DND-41 (cell line): ENCODE results near the gene DMRT1.

Experiments
- ATAC-seq: fragments of 200-7000 bp; cut with Tn5 transposase; 3 replicates; pipeline ENCODE4 v1.9.1; 2021; ENCODE audit warnings: low read depth; ENCODE audit not compliant: insufficient read depth
- DNase-seq: peaks from one replicate; pipeline ENCODE4 v3.0.0-alpha.2; 2020
- H2AFZ ChIP-seq: 2 replicates; pipeline ENCODE4 v1.6.0; 2012; ENCODE audit warnings: low read depth, low read length
- H3K27ac ChIP-seq: 2 replicates; pipeline ENCODE4 v1.5.1; 2012; ENCODE audit warnings: low read length, inconsistent platforms
- H3K27me3 ChIP-seq: fragments of 200-600 bp; sonication (generic); 2 replicates; pipeline ENCODE4 v1.6.0; 2012; ENCODE audit warnings: low read length, mild to moderate bottlenecking, inconsistent platforms; ENCODE audit not compliant: insufficient read depth, poor library complexity
- H3K36me3 ChIP-seq: 2 replicates; pipeline ENCODE4 v1.5.1; 2012; ENCODE audit warnings: low read length, inconsistent platforms; ENCODE audit not compliant: insufficient read depth
- H3K4me1 ChIP-seq: 2 replicates; pipeline ENCODE4 v1.5.1; 2012; ENCODE audit warnings: mild to moderate bottlenecking, low read length; ENCODE audit not compliant: insufficient read depth
- H3K4me2 ChIP-seq: 2 replicates; pipeline ENCODE4 v1.6.0; 2012; ENCODE audit warnings: mild to moderate bottlenecking, moderate library complexity, low read length, inconsistent platforms; ENCODE audit not compliant: insufficient read depth
- H3K4me3 ChIP-seq, 2 experiments: fragments of 200-600 bp in 1 of 2; shearing (Covaris generic) in 1 of 2; 2 replicates each; pipeline ENCODE4 v1.5.1; 2012 to 2016; ENCODE audit warnings: inconsistent platforms in 2 of 2, low read length in 2 of 2, mild to moderate bottlenecking in 2 of 2, low read depth in 1 of 2, moderate library complexity in 1 of 2
- H3K79me2 ChIP-seq: 2 replicates; pipeline ENCODE4 v1.6.0; 2012; ENCODE audit warnings: low read length, inconsistent platforms; ENCODE audit not compliant: insufficient read depth
- H3K9ac ChIP-seq: 2 replicates; pipeline ENCODE4 v1.6.0; 2012; ENCODE audit warnings: low read depth, mild to moderate bottlenecking, inconsistent platforms, low read length, moderate library complexity
- H3K9me3 ChIP-seq: 2 replicates; pipeline ENCODE4 v1.5.1; 2012; ENCODE audit warnings: low read length, moderate library complexity, mild to moderate bottlenecking, inconsistent platforms; ENCODE audit not compliant: insufficient read depth, severe bottlenecking
- H4K20me1 ChIP-seq: 2 replicates; pipeline ENCODE4 v1.6.0; 2012; ENCODE audit warnings: low read length; ENCODE audit not compliant: insufficient read depth
- EZH2 ChIP-seq: IDR thresholded peaks from 3 replicates; pipeline ENCODE4 v1.6.1; 2012; ENCODE audit warnings: borderline replicate concordance, low read depth, mild to moderate bottlenecking, moderate library complexity, low read length, inconsistent platforms; ENCODE audit not compliant: severe bottlenecking
- TF ChIP-seq, protein P1 (sequence below): IDR thresholded peaks from 2 replicates; pipeline ENCODE4 v1.5.1; 2012; ENCODE audit warnings: borderline replicate concordance, low read length, moderate library complexity, mild to moderate bottlenecking; ENCODE audit not compliant: poor library complexity, severe bottlenecking; ENCODE audit errors: extremely low read depth

The DMRT1 gene

GRCh38 chr9:976943-977837 lies 135.7 kb downstream of the DMRT1 start:
- H3K27ac ChIP-seq: no peak overlapping the region
- peaks cover 7% of the 10 kb centered on the region for H3K27me3 ChIP-seq
- ATAC-seq (no peak), DNase-seq (no peak)
- H4K20me1 ChIP-seq: no peaks in the 10 kb centered on the region
- H3K9ac ChIP-seq: no peak overlapping the region
- no peaks in the 10 kb centered on the region for H3K36me3 ChIP-seq
- no peak overlapping the region for H3K4me3 ChIP-seq
- no peak for TF ChIP-seq EZH2
- TF ChIP-seq, protein P1, sequence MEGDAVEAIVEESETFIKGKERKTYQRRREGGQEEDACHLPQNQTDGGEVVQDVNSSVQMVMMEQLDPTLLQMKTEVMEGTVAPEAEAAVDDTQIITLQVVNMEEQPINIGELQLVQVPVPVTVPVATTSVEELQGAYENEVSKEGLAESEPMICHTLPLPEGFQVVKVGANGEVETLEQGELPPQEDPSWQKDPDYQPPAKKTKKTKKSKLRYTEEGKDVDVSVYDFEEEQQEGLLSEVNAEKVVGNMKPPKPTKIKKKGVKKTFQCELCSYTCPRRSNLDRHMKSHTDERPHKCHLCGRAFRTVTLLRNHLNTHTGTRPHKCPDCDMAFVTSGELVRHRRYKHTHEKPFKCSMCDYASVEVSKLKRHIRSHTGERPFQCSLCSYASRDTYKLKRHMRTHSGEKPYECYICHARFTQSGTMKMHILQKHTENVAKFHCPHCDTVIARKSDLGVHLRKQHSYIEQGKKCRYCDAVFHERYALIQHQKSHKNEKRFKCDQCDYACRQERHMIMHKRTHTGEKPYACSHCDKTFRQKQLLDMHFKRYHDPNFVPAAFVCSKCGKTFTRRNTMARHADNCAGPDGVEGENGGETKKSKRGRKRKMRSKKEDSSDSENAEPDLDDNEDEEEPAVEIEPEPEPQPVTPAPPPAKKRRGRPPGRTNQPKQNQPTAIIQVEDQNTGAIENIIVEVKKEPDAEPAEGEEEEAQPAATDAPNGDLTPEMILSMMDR: no peak
- no peak overlapping the region for H2AFZ ChIP-seq
- H3K79me2 ChIP-seq: no peaks in the 10 kb centered on the region
- H3K4me2 ChIP-seq: no peak overlapping the region
- no peaks in the 10 kb centered on the region for H3K4me1 ChIP-seq
- H3K9me3 ChIP-seq: no peaks in the 10 kb centered on the region

DNA sequence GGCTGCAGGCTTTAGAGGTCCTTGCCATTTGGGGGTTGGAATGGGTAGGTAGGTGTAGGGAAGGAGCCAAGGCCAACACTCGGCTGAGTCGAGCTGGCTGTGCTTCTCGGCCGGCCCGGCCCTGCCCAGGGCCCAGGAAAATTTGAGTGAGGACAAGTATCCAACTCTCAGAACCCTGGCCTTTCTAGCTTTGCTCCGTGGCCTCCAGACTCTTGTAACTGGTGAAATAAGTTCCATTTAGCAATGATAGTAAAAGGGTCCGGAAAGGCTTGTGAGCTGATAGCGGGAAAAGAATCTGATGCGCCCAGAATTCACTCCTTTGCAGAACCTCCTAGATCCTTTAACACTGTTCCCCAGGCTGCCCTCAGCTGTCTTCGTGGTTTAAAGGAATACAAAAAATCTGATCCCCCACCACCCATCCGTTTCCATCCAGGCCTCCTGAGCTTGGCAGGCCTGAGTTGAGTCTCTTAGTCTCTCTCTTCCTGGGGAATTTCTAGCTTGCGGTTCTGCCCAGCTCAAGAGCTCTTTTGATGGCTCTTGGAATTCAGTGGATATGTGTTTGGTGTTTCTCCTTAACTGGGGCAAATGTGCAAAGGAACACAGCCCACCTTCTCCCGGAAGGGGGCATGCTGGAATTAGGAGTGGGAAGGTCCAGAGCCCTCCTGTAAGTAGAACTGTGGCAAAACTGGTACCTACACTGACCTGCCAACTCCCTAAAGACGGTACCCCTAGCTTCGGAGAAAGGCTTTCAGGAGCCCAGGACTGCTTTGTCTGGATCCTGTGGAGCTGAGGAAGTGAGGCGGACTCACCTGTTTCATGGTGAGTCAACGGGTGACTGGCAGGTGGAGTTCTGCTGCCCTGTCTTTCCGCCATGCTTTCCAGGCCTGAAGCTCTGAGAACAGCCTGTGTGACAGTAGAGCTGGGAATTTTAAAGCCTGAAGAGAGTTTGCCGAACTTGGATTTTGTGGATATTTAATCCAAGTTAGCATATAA lies 136.6 kb downstream of the DMRT1 start:
- H3K4me3 ChIP-seq: no peak overlapping the region
- H3K9me3 ChIP-seq: no peaks in the 10 kb centered on the region
- no peaks in the 10 kb centered on the region for H3K36me3 ChIP-seq
- H3K79me2 ChIP-seq: no peaks in the 10 kb centered on the region
- peaks cover 12% of the 10 kb centered on the region for H3K27me3 ChIP-seq
- no peak overlapping the region for H3K27ac ChIP-seq
- no peak overlapping the region for H3K4me2 ChIP-seq
- H2AFZ ChIP-seq: no peak overlapping the region
- no peak for DNase-seq
- no peaks in the 10 kb centered on the region for H3K4me1 ChIP-seq
- ATAC-seq: no peak
- no peak for TF ChIP-seq EZH2
- TF ChIP-seq, protein P1: no peak
- H3K9ac ChIP-seq: no peak overlapping the region
- H4K20me1 ChIP-seq: no peaks in the 10 kb centered on the region

DNA sequence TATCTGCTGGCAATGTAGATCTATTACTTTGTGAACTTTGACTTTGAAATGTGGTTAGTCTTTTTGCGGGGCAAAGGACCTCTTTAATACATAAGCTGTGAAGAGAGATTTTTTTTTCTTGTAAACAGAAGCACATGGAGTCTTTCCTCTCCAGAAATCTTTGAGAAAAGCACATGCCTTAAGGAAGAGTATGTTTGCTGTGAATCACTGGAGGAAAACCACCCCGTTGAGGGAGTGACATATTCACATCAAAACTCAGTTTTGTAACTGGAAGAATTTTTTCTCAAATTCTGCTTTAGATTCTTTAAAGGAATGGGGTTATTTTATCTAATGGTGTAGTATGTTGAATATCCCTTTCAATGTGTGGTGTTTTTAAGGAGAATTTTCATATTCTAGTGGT lies 138.5 kb downstream of the DMRT1 start:
- H3K4me1 ChIP-seq: no peaks in the 10 kb centered on the region
- peaks cover 16% of the 10 kb centered on the region for H3K27me3 ChIP-seq
- no peaks in the 10 kb centered on the region for H3K79me2 ChIP-seq
- no peak overlapping the region for H3K9ac ChIP-seq
- ATAC-seq (no peak), DNase-seq (no peak)
- no peak overlapping the region for H3K27ac ChIP-seq
- no peaks in the 10 kb centered on the region for H4K20me1 ChIP-seq
- TF ChIP-seq, protein P1: no peak
- no peak for TF ChIP-seq EZH2
- H3K4me2 ChIP-seq: no peak overlapping the region
- H2AFZ ChIP-seq: no peak overlapping the region
- H3K36me3 ChIP-seq: no peaks in the 10 kb centered on the region
- H3K9me3 ChIP-seq: no peaks in the 10 kb centered on the region
- no peak overlapping the region for H3K4me3 ChIP-seq
